A172 (cell line): Measurements from ENCODE around the gene SEMA4A. TPM values are rescaled to one million over a fixed set of nuclear protein-coding genes. Genes with fewer than 3 reads are reported as not detected.
A peak's percentile ranks its signal among the peaks of the same experiment; 100 is the strongest.
"Not testable (repeated sequence)": the region's sequence is repeated elsewhere in the genome, so short reads cannot be mapped to it uniquely, and the experiment has no call there.

Experiments
- DNase-seq: peaks from one replicate; pipeline ENCODE4 v3.0.0-alpha.2; 2015; ENCODE audit warnings: low spot score
- total RNA-seq: library from RNA; depleted of rRNA; stranded (reverse); fragments of >200 nt; shearing (Covaris generic); gene quantifications from 2 replicates; pipeline ENCODE4 v1.2.3, GENCODE V29; 2014

SEMA4A gene
- total RNA-seq, 1 experiment from 2014 or later = 0.31 TPM

DNA sequence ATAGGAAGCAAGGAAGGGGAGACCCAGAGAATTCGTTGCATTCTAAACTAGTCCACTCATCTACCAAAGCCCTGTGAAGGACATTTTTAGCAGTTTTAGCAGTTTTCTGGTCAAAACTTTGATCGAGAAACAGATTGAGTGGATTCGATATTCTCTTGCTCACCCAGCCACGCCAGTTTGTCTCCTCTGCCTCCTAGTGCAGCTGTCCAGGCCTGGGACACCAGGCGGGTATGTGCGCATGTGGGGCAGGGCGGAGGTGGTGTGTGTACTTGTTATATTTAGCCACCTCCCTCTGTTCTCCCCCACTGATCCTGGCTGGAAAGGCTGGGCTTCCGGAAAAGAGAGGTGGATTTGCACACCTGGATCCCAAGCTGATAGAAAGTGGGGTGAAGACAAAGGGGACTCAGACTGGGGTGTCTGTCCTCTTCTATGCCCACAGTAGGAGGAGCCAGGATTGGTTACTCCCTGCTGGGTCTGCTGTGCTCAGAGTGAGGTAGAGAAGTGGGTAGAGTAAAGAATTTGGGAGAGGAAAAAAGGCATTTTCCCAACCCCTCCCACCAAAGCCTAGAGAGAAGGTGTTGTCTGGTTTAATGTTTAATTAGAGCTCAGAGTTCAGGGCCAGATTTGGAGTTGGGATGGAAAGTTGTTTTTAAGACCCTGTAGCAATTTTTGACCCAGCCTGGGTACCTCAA is 35.1 kb upstream of the SEMA4A start:
- DNase-seq = peak; percentile 67

DNA sequence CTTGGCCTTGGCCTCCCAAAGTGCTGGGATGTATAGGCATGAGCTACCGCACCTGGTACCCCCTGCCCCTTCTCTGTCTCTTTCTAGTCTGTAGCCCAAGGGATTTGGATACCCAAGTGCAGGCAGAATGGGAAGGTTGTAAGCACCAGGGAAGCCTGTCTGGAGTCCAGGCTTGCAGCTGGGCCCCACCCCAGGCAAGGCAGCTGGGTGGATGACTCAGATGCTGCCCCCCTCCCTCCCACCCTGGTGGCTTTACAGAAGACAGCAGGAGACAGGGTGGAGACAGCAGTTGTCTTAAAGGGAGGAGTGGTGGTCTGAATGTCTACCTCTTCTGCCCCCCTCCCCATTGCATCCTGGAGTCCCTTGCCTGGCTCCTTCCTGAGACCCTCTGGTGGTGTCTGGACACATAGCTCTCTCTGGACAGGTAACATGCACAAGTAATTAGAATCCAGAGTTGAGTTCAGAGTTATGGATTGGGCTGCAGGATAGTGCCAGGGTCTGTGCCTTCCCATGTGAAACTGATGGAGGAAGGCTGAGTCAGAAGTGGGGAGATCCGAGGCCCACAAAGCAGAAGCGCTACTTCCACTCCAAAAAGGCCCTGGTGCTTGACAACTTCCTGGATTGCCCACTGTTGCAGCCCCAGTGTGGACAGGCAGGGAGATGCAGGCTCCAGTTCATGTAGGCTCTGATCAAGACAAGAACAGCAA is 33.7 kb upstream of the SEMA4A start:
- DNase-seq = peak; percentile 93

DNA sequence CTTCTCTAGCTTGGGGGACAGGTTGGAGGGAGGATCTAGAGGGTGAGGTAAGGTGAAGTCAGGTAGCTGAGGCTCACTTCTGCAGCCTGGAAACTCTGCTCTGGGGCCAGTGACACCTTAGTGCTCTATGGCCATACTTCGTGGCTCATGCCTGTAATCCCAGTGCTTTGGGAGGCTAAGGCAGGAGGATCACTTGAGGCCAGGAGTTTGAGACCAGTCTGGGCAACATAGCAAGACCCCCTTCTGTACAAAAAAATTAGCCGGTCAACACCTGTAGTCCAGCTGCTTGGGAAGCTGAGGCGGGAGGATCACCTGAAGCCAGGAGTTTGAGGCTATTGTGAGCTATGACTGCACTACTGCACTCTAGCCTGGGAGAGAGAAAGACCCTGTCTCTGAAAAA is 33.1 kb upstream of the SEMA4A start:
- no peak for DNase-seq

DNA sequence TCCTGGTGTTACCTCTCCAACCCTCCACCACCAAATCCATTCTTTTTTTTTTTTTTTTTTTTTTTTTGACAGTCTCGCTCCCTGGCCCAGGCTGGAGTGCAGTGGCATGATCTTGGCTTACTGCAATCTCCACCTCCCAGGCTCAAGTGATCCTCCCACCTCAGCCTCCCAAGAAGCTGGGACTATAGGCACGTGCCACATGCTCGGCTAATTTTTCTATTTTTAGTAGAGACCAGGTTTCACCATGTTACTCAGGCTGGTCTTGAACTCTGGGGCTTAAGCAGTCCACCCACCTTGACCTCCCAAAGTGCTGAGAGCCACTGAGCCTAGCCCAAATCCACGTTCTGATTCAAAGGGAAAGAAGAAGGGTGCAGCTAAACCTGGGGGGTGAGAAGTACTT is 32.4 kb upstream of the SEMA4A start:
- not testable (repeated sequence) for DNase-seq

DNA sequence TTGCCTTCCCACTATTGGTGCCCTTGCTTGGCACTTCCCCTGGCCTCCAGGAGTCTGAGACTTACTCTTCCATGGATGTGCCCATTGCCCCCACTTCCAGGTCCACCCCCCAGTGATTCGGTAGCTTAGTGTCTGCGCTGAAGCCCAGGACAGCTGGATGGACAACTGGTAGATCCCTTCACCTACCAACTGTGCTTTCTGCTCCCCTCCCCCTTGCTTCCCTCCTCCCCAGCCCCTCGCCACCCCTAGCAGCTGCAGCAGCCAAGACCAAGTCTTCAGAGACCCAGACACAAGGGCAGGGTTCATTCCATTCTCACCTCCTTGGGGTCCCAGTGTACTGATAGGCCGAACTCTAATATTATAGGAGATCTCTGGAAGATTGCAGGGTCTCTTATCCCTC is 31.9 kb upstream of the SEMA4A start:
- DNase-seq = no peak

DNA sequence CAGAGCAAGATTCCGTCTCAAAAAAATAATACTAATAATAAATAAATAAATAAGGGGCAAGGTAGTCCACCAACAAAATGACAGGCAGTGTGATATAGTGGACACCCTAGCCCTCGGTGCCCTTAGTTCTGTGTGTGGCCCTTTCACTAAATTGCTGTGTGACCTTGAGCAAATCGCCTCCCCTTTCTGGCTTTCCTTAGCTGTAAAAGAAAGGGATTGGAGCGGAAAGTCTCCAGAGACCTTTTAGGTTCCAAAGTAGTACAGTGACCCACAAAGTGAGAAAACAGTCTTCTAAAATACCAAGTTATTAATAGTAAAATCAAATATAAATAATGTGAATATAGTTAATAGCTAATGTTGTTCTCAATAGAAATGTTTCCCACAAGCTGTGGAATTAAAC is 31.3 kb upstream of the SEMA4A start:
- no peak for DNase-seq

DNA sequence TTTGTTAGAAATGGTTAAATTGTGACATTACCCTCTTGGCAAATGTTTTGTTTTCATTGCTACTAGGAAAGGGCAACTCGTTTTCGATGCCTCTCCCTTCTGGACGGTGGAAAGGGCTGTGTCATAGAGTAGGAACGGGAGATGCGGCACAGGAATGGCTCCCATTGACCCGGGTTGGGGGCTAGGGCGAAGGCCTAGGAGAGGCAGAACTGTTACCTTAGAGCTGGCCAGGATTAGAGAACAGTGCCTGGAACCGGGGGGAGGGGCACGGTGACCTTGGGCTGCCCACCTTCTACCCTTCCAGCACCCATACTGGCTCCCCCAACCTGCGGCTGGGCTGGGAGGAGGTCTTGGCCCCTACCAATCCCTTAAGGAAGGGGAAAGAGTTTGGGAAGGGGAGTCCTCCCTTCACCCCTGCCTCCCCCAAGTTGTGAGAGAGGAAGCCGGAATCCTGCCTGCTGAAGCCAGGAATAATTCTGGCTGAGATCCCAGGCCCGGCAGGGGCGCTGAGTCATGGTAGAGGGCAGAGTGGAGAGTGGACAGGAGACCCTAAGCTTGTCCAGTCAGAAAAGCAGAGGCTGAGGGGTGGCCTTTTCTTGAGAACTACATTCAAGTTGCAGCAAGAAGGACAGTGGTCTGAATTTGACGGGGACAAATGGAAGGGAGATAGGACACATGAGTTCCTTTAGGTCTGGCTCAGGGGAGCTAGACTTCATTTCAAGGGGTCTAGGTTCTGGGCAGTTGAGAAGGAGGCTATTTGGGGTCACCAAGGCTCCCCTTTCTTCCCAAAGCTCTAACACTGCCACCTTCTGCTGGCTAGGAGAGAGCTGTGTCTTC is 30.6 kb upstream of the SEMA4A start:
- peak; percentile 99 for DNase-seq

DNA sequence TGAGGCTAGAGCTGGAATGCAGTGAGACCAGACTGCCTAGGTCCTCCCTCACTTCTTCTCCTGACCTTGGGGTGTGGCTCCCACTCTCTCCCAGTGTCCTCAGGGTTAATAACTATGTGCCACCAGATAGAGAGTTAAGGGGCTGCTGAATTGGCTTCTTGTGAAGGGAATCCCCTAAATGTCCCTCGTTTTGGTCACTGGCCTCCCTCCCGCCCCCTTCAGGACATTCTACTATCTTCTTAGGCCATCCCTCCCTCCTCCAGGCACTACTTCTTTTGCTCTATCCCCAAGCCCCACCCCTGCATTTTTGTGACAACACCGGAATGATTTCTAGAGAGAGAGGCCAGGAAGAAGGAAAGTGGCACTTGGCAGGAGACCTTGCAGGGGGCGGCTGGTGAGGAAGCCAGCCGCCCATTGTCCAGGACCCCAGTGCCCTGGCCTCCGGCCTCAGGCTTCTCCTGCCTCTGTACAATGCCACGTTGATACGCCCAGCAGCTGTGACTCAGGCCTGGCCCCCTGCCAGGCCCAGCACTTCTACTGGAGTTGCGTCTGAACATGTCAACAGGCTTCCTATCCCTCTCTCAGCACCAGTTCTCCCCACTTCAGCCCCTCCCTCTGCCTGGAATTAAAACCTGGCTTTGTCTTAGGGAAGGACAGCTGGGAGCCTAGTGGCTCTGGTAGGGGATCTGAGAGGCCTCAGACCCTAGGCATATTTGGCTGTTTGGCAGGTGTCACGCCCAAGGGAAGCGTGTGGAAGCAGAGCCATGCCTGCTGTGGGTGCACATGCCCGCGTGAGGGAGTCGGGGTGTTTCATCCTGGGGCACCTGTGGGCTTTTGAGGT is 29.8 kb upstream of the SEMA4A start:
- peak; percentile 100 for DNase-seq

DNA sequence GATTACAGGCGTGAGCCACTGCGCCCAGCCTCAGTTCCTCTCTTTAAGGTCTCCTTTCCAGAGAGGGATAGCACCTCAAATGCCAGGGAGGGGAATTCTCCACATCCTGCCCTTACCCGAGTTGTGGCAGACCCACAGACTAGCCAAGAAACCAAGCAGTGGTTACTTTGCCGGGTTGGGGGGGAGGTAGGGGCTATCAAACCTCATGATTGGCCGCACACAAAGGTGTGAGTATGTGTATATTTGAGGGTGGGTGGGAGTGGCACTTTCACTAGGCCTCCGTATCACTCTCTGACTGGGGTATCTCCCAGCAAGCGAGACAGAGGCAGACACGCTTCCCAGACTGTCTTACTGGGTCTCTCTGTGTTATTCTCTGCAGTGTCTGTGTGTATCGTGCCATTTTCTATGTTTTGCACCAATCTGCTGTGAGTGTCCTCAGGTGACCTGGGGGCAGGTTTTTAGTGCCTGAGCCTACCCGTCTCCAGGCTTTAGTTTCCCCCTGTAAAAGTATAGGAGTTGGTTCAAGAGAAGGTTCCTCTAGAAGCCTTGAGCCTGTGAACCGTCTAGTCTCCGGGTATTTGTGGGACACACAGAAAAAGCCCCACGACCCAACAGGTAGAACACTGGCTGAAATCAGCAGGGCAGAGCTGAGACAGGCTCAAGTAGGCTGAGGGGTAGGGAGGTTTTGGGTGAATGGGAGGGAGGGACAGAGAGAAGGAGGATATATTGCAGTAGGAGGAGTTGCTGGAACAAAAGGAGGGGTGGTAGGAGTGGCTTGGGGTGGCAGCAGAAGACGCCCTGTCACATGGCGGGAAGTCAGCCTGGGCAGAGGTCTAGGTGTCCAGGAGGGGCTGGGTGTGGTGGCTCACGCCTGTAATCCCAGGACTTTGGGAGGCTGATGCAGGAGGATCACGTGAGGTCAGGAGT is 28.6 kb upstream of the SEMA4A start:
- peak; percentile 91 for DNase-seq

DNA sequence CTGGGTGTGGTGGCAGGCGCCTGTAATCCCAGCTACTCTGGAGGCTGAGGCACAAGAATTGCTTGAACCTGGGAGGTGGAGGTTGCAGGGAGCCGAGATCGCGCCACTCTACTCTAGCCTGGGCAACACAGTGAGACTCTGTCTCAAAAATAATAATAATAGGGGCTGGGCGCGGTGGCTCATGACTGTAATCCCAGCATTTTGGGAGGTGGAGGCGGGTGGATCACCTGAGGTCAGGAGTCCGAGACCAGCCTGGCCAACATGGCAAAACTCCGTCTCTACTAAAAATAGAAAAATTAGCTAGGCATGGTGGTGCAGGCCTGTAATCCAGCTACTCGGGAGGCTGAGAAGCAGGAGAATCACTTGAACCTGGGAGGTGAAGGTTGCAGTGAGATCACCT is 27.8 kb upstream of the SEMA4A start:
- DNase-seq = not testable (repeated sequence)

DNA sequence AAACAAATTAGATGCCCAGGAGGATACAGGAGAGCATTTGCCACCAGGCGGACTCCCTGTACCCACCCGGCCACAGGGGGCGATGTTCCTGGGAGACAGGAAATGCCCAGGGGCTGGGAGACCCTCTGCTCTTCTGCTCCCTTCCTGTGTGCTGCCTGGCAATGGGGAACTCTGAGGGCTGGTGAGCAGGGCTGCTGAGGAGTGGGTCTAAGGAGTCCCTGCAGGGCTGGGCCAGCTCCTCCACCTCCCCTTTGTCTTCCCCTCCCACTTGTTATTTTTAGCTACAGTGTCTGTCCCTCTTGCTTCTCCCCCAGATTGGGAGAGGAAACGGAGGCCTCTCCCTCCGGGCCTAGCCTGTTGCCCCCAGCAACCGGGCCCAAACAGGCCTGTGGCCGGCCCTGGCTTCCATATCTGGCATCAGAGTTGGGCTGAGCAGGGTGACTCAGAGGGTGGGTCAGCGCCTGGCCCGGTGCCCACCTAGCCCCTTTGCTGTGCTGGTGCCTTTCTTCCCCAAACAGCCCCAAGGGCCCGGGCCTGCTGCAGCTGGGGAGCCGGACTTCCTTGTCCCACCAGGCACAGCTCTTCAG is 27.2 kb upstream of the SEMA4A start:
- peak; percentile 99 for DNase-seq

DNA sequence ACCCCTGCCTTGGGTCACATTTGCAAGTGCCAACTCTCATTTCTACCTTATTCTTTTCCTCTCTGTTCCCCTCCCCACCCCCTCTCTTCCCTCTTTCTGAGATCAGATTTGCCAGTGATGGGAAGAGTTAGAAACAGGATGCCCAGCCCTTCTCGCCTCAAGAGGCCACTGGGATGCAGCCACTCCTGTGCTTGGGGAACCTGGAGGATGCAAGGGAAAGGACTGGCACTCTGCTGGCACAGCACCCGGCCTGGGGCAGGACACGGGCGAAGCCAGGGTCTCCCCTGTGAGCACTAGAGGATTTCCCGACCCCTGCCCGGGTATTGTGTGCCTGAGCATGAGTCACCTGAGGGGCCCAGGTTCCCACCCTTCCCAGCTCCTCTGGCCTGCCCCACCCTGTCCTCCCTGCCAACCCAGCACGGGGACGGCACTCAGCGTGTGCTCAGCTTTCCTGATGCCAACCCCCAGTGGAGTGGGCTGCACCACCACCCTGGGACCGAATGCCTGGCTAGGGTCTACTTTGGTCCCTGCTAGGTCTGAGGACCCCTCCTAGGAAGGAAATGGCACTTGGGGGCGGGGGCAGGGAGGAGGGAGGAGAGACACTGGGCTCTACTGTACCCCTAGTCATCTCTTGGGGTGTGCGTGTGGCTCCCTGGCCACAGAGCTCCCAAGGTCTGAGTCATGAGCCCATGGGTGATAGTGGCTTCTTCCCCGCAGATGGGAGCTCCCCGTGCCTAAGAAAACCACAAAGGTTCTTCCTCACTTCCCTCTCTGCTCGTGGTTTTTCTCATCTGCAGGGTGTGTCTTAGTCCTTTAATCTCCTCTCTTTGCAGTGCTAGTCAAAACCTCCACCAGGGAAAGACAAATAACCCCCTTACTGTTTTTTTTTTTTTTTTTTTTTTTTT is 26.5 kb upstream of the SEMA4A start:
- peak; percentile 100 for DNase-seq

DNA sequence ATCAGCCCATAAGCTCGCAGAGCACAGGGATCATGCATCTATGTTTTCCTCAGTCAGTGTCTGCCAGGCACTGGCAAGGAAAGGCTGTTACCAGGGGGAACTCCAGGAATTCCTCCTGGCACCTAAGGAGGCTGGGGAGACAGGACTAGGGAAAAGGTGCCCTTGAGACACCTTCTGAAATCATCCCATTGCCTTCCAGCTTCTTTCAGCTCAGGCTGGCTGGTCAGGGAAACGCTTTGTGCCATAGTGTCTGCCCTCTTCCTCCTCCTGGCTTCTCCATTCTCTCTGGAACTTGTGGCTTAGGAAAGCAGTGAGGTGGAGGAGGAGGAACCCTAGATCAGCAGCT is 25.1 kb upstream of the SEMA4A start:
- DNase-seq = no peak

DNA sequence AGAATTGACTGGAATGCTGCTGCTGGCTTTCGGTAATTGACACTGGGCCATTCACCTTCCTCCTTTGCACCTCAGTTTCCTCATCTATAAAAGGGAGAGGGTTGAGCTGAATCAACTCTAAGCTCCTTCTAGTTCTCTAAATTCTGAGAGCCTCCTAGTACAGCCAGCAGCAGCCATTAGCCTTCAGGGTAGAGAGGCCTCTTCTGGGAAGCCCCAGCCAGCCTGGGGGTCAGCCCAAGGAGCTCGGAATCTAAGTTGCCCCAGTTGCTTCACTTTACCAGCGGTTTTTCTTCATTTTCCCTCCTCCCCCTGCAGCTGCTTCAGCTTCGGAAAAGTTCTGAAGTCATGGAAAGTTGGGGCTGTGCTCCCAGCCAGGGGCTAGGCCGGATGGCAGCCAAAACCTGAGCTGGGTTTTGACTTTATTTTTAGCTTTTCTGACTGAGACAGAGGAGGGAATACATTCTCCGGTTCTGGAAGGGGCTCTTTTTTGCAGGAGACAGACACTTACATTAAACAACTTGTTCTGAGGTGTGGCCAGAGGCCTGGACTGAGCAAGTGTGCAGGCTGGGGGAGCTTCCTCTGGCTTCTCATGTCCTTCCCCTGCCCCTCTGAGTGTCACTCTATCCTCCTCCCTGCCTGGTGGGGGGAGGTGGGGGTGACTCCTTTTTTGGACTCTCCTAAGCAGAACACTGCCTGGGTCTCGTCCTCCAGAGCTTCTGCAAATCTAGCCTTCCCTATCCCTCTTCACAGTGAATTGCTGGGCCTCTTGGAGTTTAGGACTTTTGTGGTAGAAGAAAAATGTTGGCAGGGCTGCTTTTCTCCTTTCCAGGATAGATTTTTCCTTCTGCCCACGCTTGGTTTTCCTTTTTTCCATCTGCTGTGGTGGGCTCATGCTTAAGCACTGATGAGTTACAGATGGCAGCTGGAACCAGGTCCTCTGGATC is 24.5 kb upstream of the SEMA4A start:
- no peak for DNase-seq

DNA sequence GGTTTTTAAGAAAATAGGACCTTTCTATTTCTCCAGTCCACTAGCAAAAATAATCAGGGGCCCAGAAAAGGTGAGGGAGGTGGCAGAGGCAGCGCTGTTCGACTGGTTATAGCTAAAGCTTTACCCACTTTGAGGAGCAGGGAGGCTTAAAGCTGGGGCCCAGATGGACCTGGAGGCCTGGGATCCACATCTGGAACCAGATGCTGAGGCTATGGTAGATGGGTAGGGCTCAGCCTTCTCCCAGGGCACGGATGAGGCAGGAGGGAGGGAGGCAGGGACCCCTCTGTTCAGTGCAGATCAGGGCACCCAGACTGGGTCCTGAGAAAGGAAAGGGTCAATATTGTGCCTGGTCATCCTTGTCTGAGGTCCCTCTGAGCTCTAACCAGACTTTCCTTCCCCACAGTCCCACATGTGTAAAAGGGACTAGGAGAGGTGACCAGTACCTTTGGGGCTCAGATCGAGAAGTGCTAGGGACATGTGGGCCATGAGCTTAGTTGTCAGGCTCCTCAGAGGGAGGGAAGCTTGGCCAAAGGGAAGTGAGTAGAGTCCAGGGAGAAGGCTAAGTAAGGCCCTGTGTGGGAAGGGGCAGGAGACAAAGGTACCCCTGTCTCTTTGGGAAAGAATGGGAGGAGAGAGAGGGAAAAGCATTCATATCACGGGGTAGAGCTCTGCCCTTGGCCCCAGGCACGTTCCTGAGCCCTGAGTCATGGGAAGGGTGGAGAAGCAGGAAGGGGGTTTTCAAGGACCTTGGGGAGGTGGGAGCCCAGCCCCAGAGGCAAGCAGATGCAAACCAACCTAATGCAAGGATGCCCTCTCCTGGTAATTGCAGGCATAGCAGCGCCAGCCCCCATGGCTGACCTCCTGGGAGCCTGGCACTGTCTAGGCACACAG is 23.5 kb upstream of the SEMA4A start:
- DNase-seq = peak; percentile 100

DNA sequence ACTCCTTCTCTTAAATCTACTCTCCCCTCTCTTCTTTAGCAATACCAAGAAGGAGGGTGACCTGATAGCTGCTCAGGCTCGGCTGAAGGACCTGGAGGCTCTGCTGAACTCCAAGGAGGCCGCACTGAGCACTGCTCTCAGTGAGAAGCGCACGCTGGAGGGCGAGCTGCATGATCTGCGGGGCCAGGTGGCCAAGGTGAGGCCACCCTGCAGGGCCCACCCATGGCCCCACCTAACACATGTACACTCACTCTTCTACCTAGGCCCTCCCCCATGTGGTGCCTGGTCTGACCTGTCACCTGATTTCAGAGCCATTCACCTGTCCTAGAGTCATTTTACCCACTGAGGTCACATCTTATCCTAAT is 22.8 kb upstream of the SEMA4A start:
- DNase-seq = no peak
